Memory B cell (primary cell): ENCODE data around the gene FILIP1L.

ENCODE experiments used
- ATAC-seq: fragments of 150-1000 bp; cut with Tn5 transposase; 2 replicates; pipeline ENCODE4 v1.10.0; 2021; ENCODE audit warnings: low read depth, mild to moderate bottlenecking, moderate library complexity
- DNase-seq, 2 donors: peaks; one replicate each; pipeline ENCODE4 v3.0.0; 2022; ENCODE audit warnings: low spot score in 2 of 2
- H3K27ac Mint-ChIP-seq: one replicate; pipeline ENCODE4 v1.8.0; 2022; ENCODE audit warnings: mild to moderate bottlenecking, moderate library complexity, mixed read lengths
- H3K27me3 Mint-ChIP-seq: one replicate; pipeline ENCODE4 v1.8.0; 2022; ENCODE audit warnings: mixed read lengths
- H3K36me3 Mint-ChIP-seq: one replicate; pipeline ENCODE4 v1.8.0; 2022; ENCODE audit warnings: mild to moderate bottlenecking, mixed read lengths
- H3K4me1 Mint-ChIP-seq: one replicate; pipeline ENCODE4 v1.8.0; 2022; ENCODE audit warnings: mixed read lengths
- H3K4me3 Mint-ChIP-seq: one replicate; pipeline ENCODE4 v1.8.0; 2022; ENCODE audit warnings: mild to moderate bottlenecking, moderate library complexity, mixed read lengths
- H3K9me3 Mint-ChIP-seq: one replicate; pipeline ENCODE4 v1.8.0; 2022; ENCODE audit warnings: mixed read lengths

FILIP1L gene

DNA sequence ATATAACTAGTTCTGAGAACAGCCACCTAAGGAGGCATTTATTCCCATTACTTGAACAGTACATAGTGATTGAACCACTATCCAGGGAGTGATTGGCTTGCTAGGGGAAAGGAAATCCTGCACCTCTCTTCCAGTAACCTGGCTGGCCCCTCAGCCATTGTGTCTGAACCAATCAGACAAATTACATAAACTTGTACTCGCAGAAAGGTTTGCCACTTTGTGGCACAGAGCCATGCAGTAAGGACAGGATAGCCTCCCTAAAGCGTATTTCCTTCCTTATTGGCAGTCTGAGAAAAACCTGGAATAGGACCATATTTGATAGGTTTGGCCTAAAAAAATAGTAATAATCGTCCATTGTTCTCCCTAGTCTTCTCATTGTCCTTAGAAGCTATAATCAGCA, 277.6 kb downstream of the FILIP1L start:
- H3K9me3 Mint-ChIP-seq: no peaks in the 10 kb centered on the region

DNA sequence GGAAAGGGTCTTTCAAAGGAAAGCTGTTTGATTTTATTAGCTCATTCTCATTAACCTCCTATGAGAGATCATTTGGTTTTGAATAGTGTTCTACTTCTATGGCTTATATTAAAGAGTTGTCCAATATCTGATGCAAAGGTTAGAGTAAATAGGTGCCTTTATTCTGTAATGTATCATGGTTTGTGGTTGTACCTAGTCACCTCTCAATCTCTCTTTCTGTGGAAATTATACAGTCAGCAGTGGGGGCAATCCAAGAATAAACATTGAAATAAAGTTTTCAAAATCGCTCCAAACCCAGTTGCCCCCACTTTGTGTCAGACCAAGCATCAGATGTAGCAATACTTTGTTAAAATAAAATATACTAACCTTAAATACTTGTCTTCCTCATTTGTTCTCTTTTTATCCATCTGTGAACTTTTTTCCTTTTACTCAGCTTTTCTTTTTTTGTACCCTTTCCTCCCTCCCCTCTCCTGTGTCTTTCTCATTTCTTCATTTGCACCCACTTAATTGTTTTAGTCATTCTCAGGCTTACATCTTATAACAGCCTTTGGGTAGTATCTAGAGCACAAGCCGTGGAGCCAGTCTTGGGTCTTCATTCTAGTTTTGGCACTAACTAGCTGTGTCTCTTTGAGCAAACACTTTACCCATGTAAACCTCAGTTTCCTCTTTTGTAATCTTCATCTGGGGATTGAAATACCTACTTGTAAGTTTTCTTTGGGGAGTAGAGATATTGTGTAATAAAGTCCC, 279.9 kb downstream of the FILIP1L start:
- Mint-ChIP-seq H3K27me3 (no peaks in the 10 kb centered on the region), H3K9me3 (no peaks in the 10 kb centered on the region), H3K4me3 (no peak overlapping the region), H3K36me3 (no peaks in the 10 kb centered on the region), H3K4me1 (no peaks in the 10 kb centered on the region), H3K27ac (no peak overlapping the region)
- DNase-seq (no peak), ATAC-seq (no peak)

More for the DNA sequence above, 277.6 kb downstream of the FILIP1L start:
- DNase-seq (no peak), ATAC-seq (no peak)
- H3K27ac Mint-ChIP-seq: no peak overlapping the region
- no peaks in the 10 kb centered on the region for H3K4me1 Mint-ChIP-seq
- no peaks in the 10 kb centered on the region for H3K27me3 Mint-ChIP-seq
- H3K36me3 Mint-ChIP-seq: no peaks in the 10 kb centered on the region
- no peak overlapping the region for H3K4me3 Mint-ChIP-seq

DNA sequence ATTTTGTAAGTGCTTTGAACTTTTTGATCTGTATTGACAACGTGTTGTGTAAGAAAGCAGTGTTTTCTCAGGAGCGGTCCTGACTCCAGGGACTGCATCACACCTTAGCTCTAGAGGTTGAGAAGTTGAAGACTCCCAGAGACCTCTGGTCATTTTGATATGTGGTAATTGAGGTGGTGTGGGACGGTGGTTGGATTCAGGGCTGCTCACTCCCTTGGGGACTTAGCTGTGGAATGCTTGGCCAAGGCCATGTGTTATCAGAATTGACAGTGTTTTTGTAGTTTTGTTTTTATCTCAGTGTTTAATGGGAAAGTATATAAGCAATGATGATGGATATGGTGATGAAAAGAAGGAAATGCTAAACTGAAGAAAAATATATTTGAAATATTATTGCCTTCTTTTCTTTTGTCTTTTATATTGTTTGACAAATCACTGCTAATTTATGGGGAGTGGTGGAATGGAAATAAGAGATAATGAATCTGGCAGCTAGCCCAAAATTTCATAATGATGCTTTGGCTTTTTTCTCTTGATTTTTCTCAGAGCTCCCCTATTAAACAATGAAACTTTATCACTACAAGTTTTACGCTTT, 280.6 kb downstream of the FILIP1L start:
- no peak for DNase-seq
- Mint-ChIP-seq H3K4me1 (peaks cover 2% of the 10 kb centered on the region), H3K4me3 (no peak overlapping the region), H3K27ac (no peak overlapping the region), H3K36me3 (no peaks in the 10 kb centered on the region), H3K9me3 (no peaks in the 10 kb centered on the region), H3K27me3 (no peaks in the 10 kb centered on the region)
- ATAC-seq: no peak

DNA sequence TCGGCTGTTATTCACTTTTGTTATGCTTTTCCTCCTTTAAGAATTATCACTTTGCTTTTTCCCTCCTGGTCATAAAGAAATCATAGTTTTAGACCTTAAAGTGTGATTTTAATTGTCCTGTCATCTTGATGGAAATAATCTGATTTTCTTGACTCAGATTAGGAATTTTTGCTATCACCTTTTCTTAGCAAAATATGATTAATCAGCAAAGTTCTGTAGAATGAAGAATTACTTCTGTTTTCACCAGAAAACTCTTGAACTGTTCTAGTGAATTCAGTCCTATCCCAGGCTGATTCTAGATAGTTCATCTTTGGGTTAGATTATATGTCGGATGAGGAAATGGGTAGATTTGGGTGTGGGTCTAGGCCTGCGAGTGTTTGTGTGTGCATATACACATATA, 284.5 kb downstream of the FILIP1L start:
- Mint-ChIP-seq H3K4me1 (peaks cover 3% of the 10 kb centered on the region), H3K27ac (no peak overlapping the region), H3K27me3 (no peaks in the 10 kb centered on the region), H3K36me3 (peaks cover 2% of the 10 kb centered on the region), H3K4me3 (no peak overlapping the region), H3K9me3 (no peaks in the 10 kb centered on the region)
- ATAC-seq: no peak
- DNase-seq: no peak

DNA sequence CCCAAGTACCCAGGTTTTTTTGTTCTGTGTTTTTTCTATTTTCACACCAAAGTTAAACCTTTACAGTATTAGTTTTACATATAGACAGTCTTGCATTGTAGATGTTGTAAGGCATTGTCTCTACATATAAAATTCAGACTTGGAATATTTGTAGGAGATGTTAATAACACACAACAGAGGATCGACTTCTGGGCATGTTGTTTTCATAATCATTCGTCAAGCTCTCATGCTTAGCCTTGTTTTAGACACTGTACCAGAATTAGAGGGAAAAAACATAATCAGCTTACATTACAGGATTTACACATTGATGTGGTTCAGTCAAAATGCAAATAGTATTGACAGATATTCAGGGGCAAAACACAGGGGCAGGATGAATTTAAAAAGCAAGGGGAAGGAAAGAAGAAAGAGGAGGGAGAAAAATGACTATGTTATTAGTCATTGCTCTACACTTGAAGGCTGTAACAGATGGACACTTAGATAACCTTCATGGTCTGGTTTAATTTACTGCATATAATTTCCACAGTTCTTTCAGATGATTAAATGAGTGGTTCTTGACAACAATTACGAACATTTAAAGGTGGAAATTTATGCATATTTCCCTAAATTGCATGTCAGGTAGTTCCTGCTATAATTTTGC, 289.2 kb downstream of the FILIP1L start:
- no peak overlapping the region for H3K27ac Mint-ChIP-seq
- no peaks in the 10 kb centered on the region for H3K27me3 Mint-ChIP-seq
- peaks cover 2% of the 10 kb centered on the region for H3K36me3 Mint-ChIP-seq
- H3K4me3 Mint-ChIP-seq: no peak overlapping the region
- H3K4me1 Mint-ChIP-seq: peaks cover 12% of the 10 kb centered on the region
- no peak for ATAC-seq
- DNase-seq: no peak
- no peaks in the 10 kb centered on the region for H3K9me3 Mint-ChIP-seq

DNA sequence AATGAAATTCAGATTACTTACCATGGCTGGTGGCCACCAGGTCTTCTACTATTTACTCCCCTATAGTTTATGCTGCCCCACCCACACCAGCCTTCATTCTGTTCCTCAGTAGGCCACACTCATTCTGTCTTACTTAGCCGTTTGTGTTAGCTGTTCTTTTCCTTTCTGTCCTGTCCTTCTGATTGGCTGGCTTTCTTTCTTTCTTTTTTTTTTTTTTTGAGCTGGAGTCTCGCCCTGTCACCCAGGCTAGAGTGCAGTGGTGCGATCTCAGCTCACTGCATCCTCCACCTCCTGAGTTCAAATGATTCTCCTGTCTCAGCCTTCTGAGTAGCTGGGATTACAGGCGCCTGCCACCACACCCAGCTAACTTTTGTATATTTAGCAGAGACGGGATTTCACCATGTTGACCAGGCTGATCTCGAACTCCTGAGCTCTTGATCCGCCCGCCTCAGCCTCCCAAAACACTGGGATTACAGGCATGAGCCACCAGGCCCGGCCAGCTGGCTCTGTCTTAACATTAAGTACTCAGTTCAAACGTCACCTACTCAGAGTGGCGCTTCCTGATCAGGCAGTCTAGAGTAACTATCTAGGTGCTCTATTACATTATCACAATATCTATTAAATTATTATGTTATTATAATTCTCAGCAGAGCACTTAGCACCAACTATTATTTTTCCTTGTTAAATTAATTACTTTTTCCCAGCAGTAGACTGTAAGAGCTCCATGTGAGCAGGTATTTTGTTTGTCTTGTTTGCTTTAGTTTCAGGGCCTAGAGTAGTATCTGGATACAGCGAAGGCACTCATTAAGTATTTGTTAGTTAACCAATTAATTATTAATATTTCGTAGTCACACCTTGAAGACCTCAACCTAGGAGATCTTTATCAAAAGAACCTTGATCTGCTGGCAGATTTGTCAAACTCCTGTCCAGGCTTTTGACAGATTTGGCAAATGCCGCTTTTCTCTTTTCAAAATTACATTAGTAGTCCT, 290.3 kb downstream of the FILIP1L start:
- Mint-ChIP-seq H3K4me1 (peaks cover 17% of the 10 kb centered on the region), H3K36me3 (peaks cover 2% of the 10 kb centered on the region), H3K4me3 (no peak overlapping the region), H3K9me3 (no peaks in the 10 kb centered on the region), H3K27ac (peak overlapping the region; percentile 16), H3K27me3 (no peaks in the 10 kb centered on the region)
- ATAC-seq: no peak
- DNase-seq: no peak

DNA sequence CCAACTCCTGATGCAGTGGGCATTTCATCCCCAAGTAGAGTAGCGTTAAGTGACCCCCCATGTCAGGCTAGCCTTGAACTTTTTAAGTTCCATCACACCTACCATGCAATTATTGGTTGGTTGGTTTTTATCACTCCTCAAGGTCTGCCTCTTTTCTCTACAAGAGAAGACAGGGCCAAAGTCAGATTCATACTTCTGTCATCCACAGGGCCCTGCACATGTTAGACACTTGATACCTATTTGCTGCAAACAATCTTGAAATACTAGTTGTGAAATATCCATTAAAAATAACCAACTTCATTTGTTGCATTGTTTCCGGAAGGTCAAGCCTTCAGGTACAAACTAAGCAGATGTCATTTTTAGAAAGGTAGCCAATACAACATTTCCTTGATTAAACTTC, 295.5 kb downstream of the FILIP1L start:
- Mint-ChIP-seq H3K27ac (peak overlapping the region; percentile 100), H3K27me3 (no peaks in the 10 kb centered on the region), H3K36me3 (no peaks in the 10 kb centered on the region), H3K4me3 (peak overlapping the region; percentile 97), H3K4me1 (peaks cover 26% of the 10 kb centered on the region), H3K9me3 (no peaks in the 10 kb centered on the region)
- no peak for ATAC-seq
- DNase-seq: no peak

DNA sequence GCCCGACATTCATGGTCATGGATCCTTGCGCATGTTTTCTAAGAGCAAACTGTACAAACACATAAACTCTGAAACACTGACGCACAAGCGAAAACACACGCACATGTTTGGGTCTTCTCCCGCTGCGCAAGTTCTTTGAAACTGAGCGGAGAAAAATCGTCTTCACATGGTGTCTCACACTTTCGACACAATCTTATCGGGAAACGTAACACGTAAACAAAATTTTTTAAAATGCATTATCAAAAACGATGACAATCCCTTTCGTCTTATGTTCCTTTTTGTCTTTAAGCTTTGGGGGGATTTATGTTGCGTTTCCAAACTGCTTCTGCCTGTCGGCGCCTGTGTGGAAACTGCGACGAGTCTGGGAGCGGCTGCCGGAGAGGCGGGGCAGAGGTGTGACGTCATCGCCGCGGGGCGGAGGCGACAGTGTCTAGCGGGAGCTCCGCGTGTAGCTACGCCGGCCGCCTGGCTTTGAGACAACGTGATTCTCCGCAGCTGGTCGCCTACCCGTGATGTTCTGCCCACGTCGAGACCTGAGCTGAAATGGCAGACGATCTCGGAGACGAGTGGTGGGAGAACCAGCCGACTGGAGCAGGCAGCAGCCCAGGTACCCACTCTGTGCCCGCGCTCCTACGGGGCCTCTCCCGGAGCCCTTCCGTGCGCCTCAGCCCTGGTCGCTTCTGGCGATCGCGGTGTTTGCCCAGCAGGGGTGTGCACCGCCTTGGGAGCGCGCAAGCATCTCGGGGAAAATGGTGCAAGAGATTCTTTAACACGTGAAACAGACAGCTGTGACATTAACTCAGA, 296.7 kb downstream of the FILIP1L start, which contains the start of gene CMSS1:
CMSS1 (plus strand) TSS at position 426 of the 804 bp plus-strand sequence.
- no peaks in the 10 kb centered on the region for H3K36me3 Mint-ChIP-seq
- H3K4me3 Mint-ChIP-seq: peak within 1 kb of the TSS; percentile 97
- H3K9me3 Mint-ChIP-seq: no peaks in the 10 kb centered on the region
- peaks cover 21% of the 10 kb centered on the region for H3K4me1 Mint-ChIP-seq
- DNase-seq (peak; percentile 98 to 99), ATAC-seq (peak; percentile 90)
- H3K27me3 Mint-ChIP-seq: no peaks in the 10 kb centered on the region
- peak within 1 kb of the TSS; percentile 100 for H3K27ac Mint-ChIP-seq

DNA sequence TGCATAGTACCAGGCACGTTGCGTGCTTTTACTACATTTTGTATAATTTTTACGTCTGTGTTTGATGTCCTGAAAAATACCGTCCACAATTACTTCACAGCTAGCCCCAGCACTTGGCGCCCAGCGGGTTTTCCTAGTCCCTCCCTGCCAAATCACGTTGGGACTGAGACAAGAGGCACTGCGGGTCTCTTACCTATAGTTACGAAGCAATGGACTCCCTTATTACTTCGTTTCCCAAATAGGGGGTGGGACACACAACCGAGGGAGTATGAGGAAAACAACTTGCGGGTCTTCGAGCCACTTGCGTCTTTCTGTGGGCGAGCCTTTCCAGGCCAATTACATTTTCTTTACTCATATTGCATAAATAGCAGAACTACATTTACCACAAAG, 297.3 kb downstream of the FILIP1L start:
- peak overlapping the region; percentile 100 for H3K27ac Mint-ChIP-seq
- H3K9me3 Mint-ChIP-seq: no peaks in the 10 kb centered on the region
- H3K4me1 Mint-ChIP-seq: peaks cover 21% of the 10 kb centered on the region
- no peaks in the 10 kb centered on the region for H3K36me3 Mint-ChIP-seq
- H3K4me3 Mint-ChIP-seq: peak overlapping the region; percentile 97
- no peak for ATAC-seq
- DNase-seq: no peak
- no peaks in the 10 kb centered on the region for H3K27me3 Mint-ChIP-seq

DNA sequence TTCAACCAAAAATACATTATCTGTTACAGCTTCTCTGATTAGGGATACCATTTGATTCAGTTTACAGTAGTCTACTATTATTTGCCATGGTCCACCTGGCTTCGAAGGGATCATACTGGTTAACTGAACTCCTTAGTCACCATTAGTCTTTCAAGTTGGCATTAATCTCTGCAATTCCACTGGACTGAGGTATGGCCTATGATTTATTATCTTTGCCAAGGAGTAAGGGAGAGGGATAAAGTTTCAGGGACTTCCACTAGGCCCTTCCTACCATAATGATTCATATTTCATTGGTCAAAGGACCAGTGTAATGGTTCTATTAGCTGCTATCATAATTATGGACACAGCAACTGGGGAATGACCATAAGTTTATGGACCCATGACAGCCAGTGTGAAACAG, 303.9 kb downstream of the FILIP1L start:
- Mint-ChIP-seq H3K27ac (no peak overlapping the region), H3K4me3 (no peak overlapping the region), H3K36me3 (peaks cover 5% of the 10 kb centered on the region), H3K9me3 (peaks cover 5% of the 10 kb centered on the region), H3K4me1 (no peaks in the 10 kb centered on the region), H3K27me3 (no peaks in the 10 kb centered on the region)
- DNase-seq: no peak
- ATAC-seq: no peak

DNA sequence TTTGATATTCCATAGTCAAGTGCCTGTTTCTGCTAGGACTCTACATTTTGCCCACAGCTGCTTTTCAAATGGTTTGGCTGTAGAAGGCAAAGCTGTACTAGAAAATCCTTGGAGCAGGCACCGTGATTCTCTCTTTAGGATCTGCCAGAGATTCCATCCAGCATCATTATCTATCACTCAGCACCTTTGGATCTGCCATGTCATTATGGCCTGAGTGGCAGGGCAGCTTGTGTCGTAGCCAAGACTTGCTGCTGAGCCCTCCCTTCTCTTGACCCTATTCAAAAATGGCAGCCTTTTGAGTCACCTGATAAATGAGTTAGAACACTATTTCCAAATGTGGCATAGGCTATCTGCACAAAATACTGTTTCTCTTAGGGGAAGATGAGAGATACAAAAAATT, 304.7 kb downstream of the FILIP1L start:
- no peaks in the 10 kb centered on the region for H3K27me3 Mint-ChIP-seq

DNA sequence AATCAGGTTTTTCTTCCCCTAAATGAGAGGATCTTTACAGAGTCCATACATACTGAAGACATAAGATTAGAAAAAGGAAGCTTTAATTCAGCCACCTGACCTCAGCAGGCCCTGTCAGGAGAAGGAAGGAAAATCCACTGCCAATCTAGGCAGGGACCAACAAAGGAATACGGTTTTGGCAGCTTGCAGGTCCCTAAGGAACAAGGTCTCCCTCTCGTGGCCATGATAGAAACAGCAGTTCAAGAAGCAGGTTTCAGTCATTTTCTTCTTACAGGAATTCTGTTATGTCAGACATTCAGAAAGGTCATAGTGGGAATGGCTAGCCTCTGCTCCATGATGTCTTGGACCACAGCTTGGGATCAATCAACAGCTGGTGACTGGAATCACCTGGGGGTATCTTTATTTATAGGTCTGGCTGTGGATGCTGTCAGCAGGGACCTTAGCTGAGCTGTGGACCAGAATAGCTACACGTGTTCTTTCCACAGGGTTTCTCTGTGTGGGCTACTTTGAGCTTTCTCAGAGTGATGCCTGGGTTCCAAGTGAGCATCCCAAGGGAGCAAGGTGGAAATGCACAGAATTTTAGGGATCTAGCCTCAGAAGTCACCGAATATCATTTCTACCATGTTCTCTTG, 306.0 kb downstream of the FILIP1L start:
- peak; percentile 29 to 34 for DNase-seq
- Mint-ChIP-seq H3K27me3 (no peaks in the 10 kb centered on the region), H3K36me3 (peaks cover 6% of the 10 kb centered on the region), H3K9me3 (peaks cover 8% of the 10 kb centered on the region), H3K4me1 (no peaks in the 10 kb centered on the region), H3K4me3 (no peak overlapping the region), H3K27ac (no peak overlapping the region)
- no peak for ATAC-seq

More for the DNA sequence above, 304.7 kb downstream of the FILIP1L start:
- Mint-ChIP-seq H3K9me3 (peaks cover 6% of the 10 kb centered on the region), H3K36me3 (peaks cover 6% of the 10 kb centered on the region), H3K27ac (no peak overlapping the region), H3K4me3 (no peak overlapping the region), H3K4me1 (no peaks in the 10 kb centered on the region)
- ATAC-seq: no peak
- no peak for DNase-seq

DNA sequence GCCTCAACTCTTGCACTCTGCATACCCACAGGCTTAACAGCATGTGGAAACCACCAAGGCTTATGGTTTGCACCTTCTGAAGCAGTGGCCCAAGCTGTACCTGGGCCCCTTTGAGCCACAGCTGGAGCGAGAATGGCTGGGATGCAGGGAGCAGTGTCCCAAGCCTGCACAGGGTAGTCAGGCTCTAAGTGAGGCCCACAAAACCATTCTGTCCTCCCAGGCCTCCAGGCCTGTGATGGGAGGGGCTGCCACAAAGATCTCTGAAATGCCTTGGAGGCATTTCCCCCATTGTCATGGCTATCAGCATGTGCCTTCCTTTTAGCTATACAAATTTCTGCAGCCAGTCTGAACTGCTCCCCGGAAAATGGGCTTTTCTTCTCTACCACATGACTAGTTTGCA, 309.1 kb downstream of the FILIP1L start:
- Mint-ChIP-seq H3K4me3 (no peak overlapping the region), H3K36me3 (peaks cover 11% of the 10 kb centered on the region), H3K27me3 (no peaks in the 10 kb centered on the region), H3K9me3 (peaks cover 10% of the 10 kb centered on the region), H3K27ac (no peak overlapping the region), H3K4me1 (no peaks in the 10 kb centered on the region)
- no peak for DNase-seq
- ATAC-seq: no peak
